GM12878 (cell line): ENCODE measurements around the gene NOS1. TPM values are rescaled to one million over a fixed set of nuclear protein-coding genes. Genes with fewer than 3 reads are reported as not detected.

Source experiments
- ATAC-seq: fragments of 200-7000 bp; cut with Tn5 transposase; 3 replicates; pipeline ENCODE4 v1.9.1; 2020; ENCODE audit warnings: mild to moderate bottlenecking, moderate library complexity
- BruUV-seq: library from RNA; stranded (reverse); fragments of 400-500 nt; replicated peaks from 2 replicates; lab custom pipeline; 2021; lab: Mats Ljungman, UMichigan
- CTCF ChIA-PET: fragments of 300-600 bp; sonication (Branson Sonifier 250); formaldehyde crosslinking; extraction: SDS; loops from one replicate; lab custom pipeline; 2021; ENCODE audit warnings: inconsistent platforms; lab: Yijun Ruan, JAX
- POLR2A ChIA-PET: fragments of 350-600 bp; formaldehyde crosslinking; extraction: SDS; loops from one replicate; lab custom pipeline; 2021; ENCODE audit warnings: inconsistent platforms; lab: Charles Lee
- RAD21 ChIA-PET: fragments of 300-600 bp; sonication (Branson Sonifier 250); formaldehyde crosslinking; loops from one replicate; lab custom pipeline; 2023; ENCODE audit warnings: antibody characterized with exemption; ENCODE audit not compliant: unreplicated experiment; lab: Charles Lee
- SMC1A ChIA-PET: fragments of 300-600 bp; sonication (Branson Sonifier 250); formaldehyde crosslinking; loops from one replicate; lab custom pipeline; 2023; ENCODE audit not compliant: unreplicated experiment, uncharacterized antibody; lab: Charles Lee
- DNase-seq: peaks from one replicate; pipeline ENCODE4 v3.0.0-alpha.2; 2011; ENCODE audit warnings: low read depth, low spot score
- FAIRE-seq: peaks from 3 replicates; lab custom pipeline; 2011; peaks lifted over from hg19 to GRCh38; lab: Jason Lieb, UNC
- H2AFZ ChIP-seq: 2 replicates; pipeline ENCODE4 v1.6.0; 2011; ENCODE audit warnings: low read depth, low read length, control low read depth; ENCODE audit not compliant: control insufficient read depth
- H3K27ac ChIP-seq: 2 replicates; pipeline ENCODE4 v1.5.1; 2011; ENCODE audit warnings: control low read depth; ENCODE audit not compliant: control insufficient read depth, insufficient read depth
- H3K27me3 ChIP-seq, 2 experiments: replicated peaks in 1 of 2; 2 replicates each; pipeline versions ENCODE4 v1.6.0 to v1.6.1; 2011; ENCODE audit warnings: low read length in 1 of 2; ENCODE audit not compliant: control insufficient read depth in 2 of 2, insufficient read depth in 2 of 2
- H3K36me3 ChIP-seq, 2 experiments: 2 replicates each; pipeline ENCODE4 v1.5.1; 2011; ENCODE audit warnings: low read length in 1 of 2; ENCODE audit not compliant: control insufficient read depth in 2 of 2, insufficient read depth in 2 of 2
- H3K4me1 ChIP-seq: 2 replicates; pipeline ENCODE4 v1.6.1; 2011; ENCODE audit warnings: mild to moderate bottlenecking, low read length, moderate library complexity, mixed read lengths; ENCODE audit not compliant: control insufficient read depth, insufficient read depth
- H3K4me2 ChIP-seq: 2 replicates; pipeline ENCODE4 v1.6.0; 2011; ENCODE audit warnings: control low read depth; ENCODE audit not compliant: control insufficient read depth, insufficient read depth
- H3K4me3 ChIP-seq: fragments of 200-600 bp; sonication (generic); 2 replicates; pipeline ENCODE4 v1.5.1; 2016
- H3K79me2 ChIP-seq: 2 replicates; pipeline ENCODE4 v1.6.0; 2011; ENCODE audit warnings: low read length; ENCODE audit not compliant: control insufficient read depth, insufficient read depth
- H3K9ac ChIP-seq: 2 replicates; pipeline ENCODE4 v1.8.0; 2011; ENCODE audit warnings: low read length, control low read depth, mixed read lengths; ENCODE audit not compliant: control insufficient read depth, insufficient read depth
- H3K9me3 ChIP-seq: replicated peaks from 3 replicates; pipeline ENCODE4 v1.5.1; 2011; ENCODE audit warnings: mild to moderate bottlenecking, low read length; ENCODE audit not compliant: control insufficient read depth, insufficient read depth
- H4K20me1 ChIP-seq: 2 replicates; pipeline ENCODE4 v1.6.0; 2011; ENCODE audit not compliant: control insufficient read depth, insufficient read depth
- EED ChIP-seq: sonication (generic); IDR thresholded peaks from 2 replicates; pipeline ENCODE4 v1.6.1; 2016; ENCODE audit warnings: antibody characterized with exemption, low read depth
- EGR1 ChIP-seq, 2 experiments: IDR thresholded peaks; 1 replicate in 1 of 2; 2 replicates in 1 of 2; pipeline ENCODE4 v1.6.1; 2011 to 2012; ENCODE audit warnings: low read depth in 2 of 2, low read length in 2 of 2, borderline replicate concordance in 1 of 2, mild to moderate bottlenecking in 1 of 2, moderate library complexity in 1 of 2
- EP300 ChIP-seq, 2 experiments: fragments of 150-350 bp in 1 of 2; IDR thresholded peaks; 2 replicates each; pipeline ENCODE4 v1.6.1; 2011 to 2012; ENCODE audit warnings: low read depth in 2 of 2, low read length in 2 of 2, borderline replicate concordance in 1 of 2, improper control_type of control experiment in 1 of 2, inconsistent platforms in 1 of 2; ENCODE audit not compliant: control insufficient read depth in 1 of 2
- FOXK2 ChIP-seq: fragments of 450-650 bp; IDR thresholded peaks from 2 replicates; pipeline ENCODE4 v1.6.1; 2017; ENCODE audit warnings: mild to moderate bottlenecking, moderate library complexity
- MYB ChIP-seq: fragments of 150-350 bp; IDR thresholded peaks from 2 replicates; pipeline ENCODE4 v1.6.1; 2014; ENCODE audit warnings: mild to moderate bottlenecking, low read depth, low read length, borderline replicate concordance
- NR2C2 ChIP-seq: IDR thresholded peaks from 2 replicates; pipeline ENCODE4 v1.6.1; 2011; ENCODE audit warnings: borderline replicate concordance, low read depth; ENCODE audit not compliant: control insufficient read depth, insufficient read length
- NR2F1 ChIP-seq: fragments of 450-650 bp; conservative IDR thresholded peaks from 2 replicates; pipeline ENCODE4 v1.6.1; 2017; ENCODE audit warnings: mild to moderate bottlenecking
- PAX8 ChIP-seq: fragments of 450-650 bp; IDR thresholded peaks from 2 replicates; pipeline ENCODE4 v1.6.1; 2017; ENCODE audit warnings: mild to moderate bottlenecking, moderate library complexity
- SIX5 ChIP-seq: IDR thresholded peaks from 2 replicates; pipeline ENCODE4 v1.6.1; 2011; ENCODE audit warnings: mild to moderate bottlenecking, low read depth, low read length, moderate library complexity; ENCODE audit not compliant: severe bottlenecking
- SPI1 ChIP-seq: IDR thresholded peaks from 2 replicates; pipeline ENCODE4 v1.6.1; 2011; ENCODE audit warnings: low read depth, mild to moderate bottlenecking, low read length, moderate library complexity, borderline replicate concordance; ENCODE audit not compliant: insufficient read depth
- TARDBP ChIP-seq: IDR thresholded peaks from 2 replicates; pipeline ENCODE4 v1.6.1; 2016; ENCODE audit warnings: borderline replicate concordance
- WGBS: methylation state at CpG from one replicate; pipeline ENCODE4 v1.1.6; 2016; ENCODE audit warnings: low lambda C conversion rate; ENCODE audit not compliant: insufficient replicate concordance, insufficient coverage; ENCODE audit errors: missing lambda C conversion rate; 5-methylcytosine and 5-hydroxymethylcytosine counted together
- in situ Hi-C: fragments of 300-500 bp; cut with MboI; formaldehyde crosslinking; loops from 9 replicates; pipeline ENCODE4 v1.14.3; 2018; ENCODE audit warnings: mixed read lengths
- intact Hi-C: fragments of 100-400 bp; cut with micrococcal nuclease; formaldehyde crosslinking; loops from one replicate; pipeline ENCODE4 v1.14.2; 2022; ENCODE audit not compliant: unreplicated experiment
- polyA plus RNA-seq, 11 experiments: library from polyadenylated mRNA; depleted of rRNA in 4 of 11; unstranded in 6 of 11; stranded (reverse) in 5 of 11; fragments of >200 nt; fragmentation: Nextera tagmentation in 4 of 11; fragmentation: Illumina TruSeq in 1 of 11; extraction: Ambion mirVana in 4 of 11; extraction: Trizol in 1 of 11; gene quantifications; 1 replicate in 1 of 11; 2 replicates in 10 of 11; pipeline versions ENCODE4 v1.2.1 to v1.2.3, GENCODE V29; 2011 to 2016; ENCODE audit warnings: inconsistent platforms in 2 of 11, missing spikeins in 2 of 11, low read depth in 1 of 11
- total RNA-seq, 4 experiments: library from RNA; depleted of rRNA in 3 of 4; stranded (reverse); fragments of >200 nt in 3 of 4; fragmentation: Illumina TruSeq in 1 of 4; extraction: Trizol in 1 of 4; gene quantifications; 2 replicates each; pipeline versions ENCODE4 v1.2.1 to v1.2.3, GENCODE V29; 2013 to 2021
- TF ChIP-seq, protein P1 (sequence below): IDR thresholded peaks from 2 replicates; pipeline ENCODE4 v1.6.1; 2012; ENCODE audit warnings: improper control_type of control experiment, low read depth, low read length; ENCODE audit not compliant: insufficient replicate concordance
- TF ChIP-seq, protein P2 (sequence below): IDR thresholded peaks from 2 replicates; pipeline ENCODE4 v1.6.1; 2012; ENCODE audit warnings: mild to moderate bottlenecking, low read depth, low read length
- TF ChIP-seq, protein P3 (sequence below): fragments of 450-650 bp; IDR thresholded peaks from 2 replicates; pipeline ENCODE4 v1.6.1; 2017; ENCODE audit warnings: low read depth, mild to moderate bottlenecking, moderate library complexity

Gene NOS1
- total and polyA plus RNA-seq, 10 of the 15 experiments (the other 5 are each of a cell fraction or from before 2014, with no cell fraction given) = under 0.01 to 0.04 (median 0.01) TPM; not detected in 7

DNA sequence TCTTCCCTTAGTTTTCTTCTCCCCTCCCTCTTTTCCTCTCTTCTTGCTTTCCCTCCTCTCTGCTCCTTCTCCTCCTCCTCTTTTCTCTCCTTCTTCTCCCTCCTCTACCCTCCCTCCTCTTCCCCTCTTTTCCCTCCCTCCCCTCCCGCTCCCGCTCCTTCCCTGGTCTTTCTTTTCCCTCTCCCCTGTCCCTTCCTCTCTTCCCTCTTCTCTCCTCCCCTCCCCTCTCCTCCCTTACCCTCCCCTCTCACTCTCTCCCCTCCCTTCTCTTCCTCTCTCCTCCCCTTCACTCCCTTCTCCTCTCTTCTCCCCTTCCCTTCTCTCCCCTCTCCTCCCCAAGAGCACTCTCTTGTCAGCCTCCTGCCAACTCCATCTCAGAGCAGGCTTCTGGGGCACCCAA is 153.8 kb downstream of the NOS1 start:
- H3K27me3 ChIP-seq = no peaks in the 10 kb centered on the region
- no peak for DNase-seq
- H3K79me2 ChIP-seq = no peaks in the 10 kb centered on the region
- WGBS = no CpG with 5 or more reads among the region's 2 CpGs
- RAD21 ChIA-PET = no interaction called here
- H3K4me2 ChIP-seq = no peak overlapping the region
- CTCF ChIA-PET = interaction anchor here (1.9 kb wide), 1 partner anchor 642 kb away, joined by 5 read pairs; no protein-coding TSS in a partner anchor
- H3K9ac ChIP-seq = no peak overlapping the region
- POLR2A ChIA-PET = no interaction called here
- no peak overlapping the region for H2AFZ ChIP-seq
- FAIRE-seq = no peak
- no peak for ATAC-seq
- H3K9me3 ChIP-seq = no peaks in the 10 kb centered on the region
- no peak overlapping the region for H3K4me3 ChIP-seq
- H4K20me1 ChIP-seq = no peaks in the 10 kb centered on the region
- no peak overlapping the region for H3K27ac ChIP-seq
- H3K36me3 ChIP-seq = no peaks in the 10 kb centered on the region
- intact Hi-C loops = no loop called here
- no TSS peak for BruUV-seq
- SMC1A ChIA-PET = no interaction called here
- no peaks in the 10 kb centered on the region for H3K4me1 ChIP-seq
- in situ Hi-C loops = no loop called here
- TF ChIP-seq, protein P1, sequence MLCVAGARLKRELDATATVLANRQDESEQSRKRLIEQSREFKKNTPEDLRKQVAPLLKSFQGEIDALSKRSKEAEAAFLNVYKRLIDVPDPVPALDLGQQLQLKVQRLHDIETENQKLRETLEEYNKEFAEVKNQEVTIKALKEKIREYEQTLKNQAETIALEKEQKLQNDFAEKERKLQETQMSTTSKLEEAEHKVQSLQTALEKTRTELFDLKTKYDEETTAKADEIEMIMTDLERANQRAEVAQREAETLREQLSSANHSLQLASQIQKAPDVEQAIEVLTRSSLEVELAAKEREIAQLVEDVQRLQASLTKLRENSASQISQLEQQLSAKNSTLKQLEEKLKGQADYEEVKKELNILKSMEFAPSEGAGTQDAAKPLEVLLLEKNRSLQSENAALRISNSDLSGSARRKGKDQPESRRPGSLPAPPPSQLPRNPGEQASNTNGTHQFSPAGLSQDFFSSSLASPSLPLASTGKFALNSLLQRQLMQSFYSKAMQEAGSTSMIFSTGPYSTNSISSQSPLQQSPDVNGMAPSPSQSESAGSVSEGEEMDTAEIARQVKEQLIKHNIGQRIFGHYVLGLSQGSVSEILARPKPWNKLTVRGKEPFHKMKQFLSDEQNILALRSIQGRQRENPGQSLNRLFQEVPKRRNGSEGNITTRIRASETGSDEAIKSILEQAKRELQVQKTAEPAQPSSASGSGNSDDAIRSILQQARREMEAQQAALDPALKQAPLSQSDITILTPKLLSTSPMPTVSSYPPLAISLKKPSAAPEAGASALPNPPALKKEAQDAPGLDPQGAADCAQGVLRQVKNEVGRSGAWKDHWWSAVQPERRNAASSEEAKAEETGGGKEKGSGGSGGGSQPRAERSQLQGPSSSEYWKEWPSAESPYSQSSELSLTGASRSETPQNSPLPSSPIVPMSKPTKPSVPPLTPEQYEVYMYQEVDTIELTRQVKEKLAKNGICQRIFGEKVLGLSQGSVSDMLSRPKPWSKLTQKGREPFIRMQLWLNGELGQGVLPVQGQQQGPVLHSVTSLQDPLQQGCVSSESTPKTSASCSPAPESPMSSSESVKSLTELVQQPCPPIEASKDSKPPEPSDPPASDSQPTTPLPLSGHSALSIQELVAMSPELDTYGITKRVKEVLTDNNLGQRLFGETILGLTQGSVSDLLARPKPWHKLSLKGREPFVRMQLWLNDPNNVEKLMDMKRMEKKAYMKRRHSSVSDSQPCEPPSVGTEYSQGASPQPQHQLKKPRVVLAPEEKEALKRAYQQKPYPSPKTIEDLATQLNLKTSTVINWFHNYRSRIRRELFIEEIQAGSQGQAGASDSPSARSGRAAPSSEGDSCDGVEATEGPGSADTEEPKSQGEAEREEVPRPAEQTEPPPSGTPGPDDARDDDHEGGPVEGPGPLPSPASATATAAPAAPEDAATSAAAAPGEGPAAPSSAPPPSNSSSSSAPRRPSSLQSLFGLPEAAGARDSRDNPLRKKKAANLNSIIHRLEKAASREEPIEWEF = no peak
- TF ChIP-seq SIX5 (no peak), NR2C2 (no peak), EED (no peak), EGR1 (IDR thresholded peaks at IDR 0.05; ENCODE audit: borderline replicate concordance in 1 of 2, low read depth in 2 of 2, low read length in 2 of 2) (no peak), FOXK2 (no peak), PAX8 (no peak), NR2F1 (no peak), SPI1 (no peak), EP300 (IDR thresholded peaks at IDR 0.05; ENCODE audit: borderline replicate concordance in 1 of 2, control insufficient read depth in 1 of 2, low read depth in 2 of 2, low read length in 2 of 2) (no peak), TARDBP (no peak), MYB (no peak)
- TF ChIP-seq, protein P2, sequence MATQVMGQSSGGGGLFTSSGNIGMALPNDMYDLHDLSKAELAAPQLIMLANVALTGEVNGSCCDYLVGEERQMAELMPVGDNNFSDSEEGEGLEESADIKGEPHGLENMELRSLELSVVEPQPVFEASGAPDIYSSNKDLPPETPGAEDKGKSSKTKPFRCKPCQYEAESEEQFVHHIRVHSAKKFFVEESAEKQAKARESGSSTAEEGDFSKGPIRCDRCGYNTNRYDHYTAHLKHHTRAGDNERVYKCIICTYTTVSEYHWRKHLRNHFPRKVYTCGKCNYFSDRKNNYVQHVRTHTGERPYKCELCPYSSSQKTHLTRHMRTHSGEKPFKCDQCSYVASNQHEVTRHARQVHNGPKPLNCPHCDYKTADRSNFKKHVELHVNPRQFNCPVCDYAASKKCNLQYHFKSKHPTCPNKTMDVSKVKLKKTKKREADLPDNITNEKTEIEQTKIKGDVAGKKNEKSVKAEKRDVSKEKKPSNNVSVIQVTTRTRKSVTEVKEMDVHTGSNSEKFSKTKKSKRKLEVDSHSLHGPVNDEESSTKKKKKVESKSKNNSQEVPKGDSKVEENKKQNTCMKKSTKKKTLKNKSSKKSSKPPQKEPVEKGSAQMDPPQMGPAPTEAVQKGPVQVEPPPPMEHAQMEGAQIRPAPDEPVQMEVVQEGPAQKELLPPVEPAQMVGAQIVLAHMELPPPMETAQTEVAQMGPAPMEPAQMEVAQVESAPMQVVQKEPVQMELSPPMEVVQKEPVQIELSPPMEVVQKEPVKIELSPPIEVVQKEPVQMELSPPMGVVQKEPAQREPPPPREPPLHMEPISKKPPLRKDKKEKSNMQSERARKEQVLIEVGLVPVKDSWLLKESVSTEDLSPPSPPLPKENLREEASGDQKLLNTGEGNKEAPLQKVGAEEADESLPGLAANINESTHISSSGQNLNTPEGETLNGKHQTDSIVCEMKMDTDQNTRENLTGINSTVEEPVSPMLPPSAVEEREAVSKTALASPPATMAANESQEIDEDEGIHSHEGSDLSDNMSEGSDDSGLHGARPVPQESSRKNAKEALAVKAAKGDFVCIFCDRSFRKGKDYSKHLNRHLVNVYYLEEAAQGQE = no peak
- TF ChIP-seq, protein P3, sequence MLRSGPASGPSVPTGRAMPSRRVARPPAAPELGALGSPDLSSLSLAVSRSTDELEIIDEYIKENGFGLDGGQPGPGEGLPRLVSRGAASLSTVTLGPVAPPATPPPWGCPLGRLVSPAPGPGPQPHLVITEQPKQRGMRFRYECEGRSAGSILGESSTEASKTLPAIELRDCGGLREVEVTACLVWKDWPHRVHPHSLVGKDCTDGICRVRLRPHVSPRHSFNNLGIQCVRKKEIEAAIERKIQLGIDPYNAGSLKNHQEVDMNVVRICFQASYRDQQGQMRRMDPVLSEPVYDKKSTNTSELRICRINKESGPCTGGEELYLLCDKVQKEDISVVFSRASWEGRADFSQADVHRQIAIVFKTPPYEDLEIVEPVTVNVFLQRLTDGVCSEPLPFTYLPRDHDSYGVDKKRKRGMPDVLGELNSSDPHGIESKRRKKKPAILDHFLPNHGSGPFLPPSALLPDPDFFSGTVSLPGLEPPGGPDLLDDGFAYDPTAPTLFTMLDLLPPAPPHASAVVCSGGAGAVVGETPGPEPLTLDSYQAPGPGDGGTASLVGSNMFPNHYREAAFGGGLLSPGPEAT = no peak
